GM19397 (cell line): ENCODE data around the gene ITIH4.

Experiments used
- ATAC-seq: cut with Tn5 transposase; IDR thresholded peaks from one replicate; pipeline ENCODE4 v1.9.1; 2021; ENCODE audit warnings: mild to moderate bottlenecking, moderate library complexity; ENCODE audit not compliant: unreplicated experiment

Gene ITIH4

GRCh38 chr3:52830535-52831258, at the start of gene ITIH4:
Gene ITIH4 (minus strand): TSS chr3:52830672. CDS start chr3:52830642, 30 bp downstream.
- no peak for ATAC-seq

GRCh38 chr3:52880047-52880446, 49.6 kb upstream of the ITIH4 start:
- no peak for ATAC-seq

GRCh38 chr3:52879581-52879980, 49.1 kb upstream of the ITIH4 start:
- ATAC-seq: no peak

- ATAC-seq: no peak
Observed at GRCh38 chr3:52879090-52879489, 48.6 kb upstream of the ITIH4 start.

- no peak for ATAC-seq
Observed at GRCh38 chr3:52877085-52877484, 46.6 kb upstream of the ITIH4 start.

- no peak for ATAC-seq
Observed at GRCh38 chr3:52874864-52875587, 44.6 kb upstream of the ITIH4 start.

GRCh38 chr3:52874160-52874701, 43.8 kb upstream of the ITIH4 start:
- no peak for ATAC-seq

- no peak for ATAC-seq
Observed at GRCh38 chr3:52873433-52874159, 43.1 kb upstream of the ITIH4 start.

GRCh38 chr3:52872245-52872644, 41.8 kb upstream of the ITIH4 start:
- ATAC-seq: no peak

- no peak for ATAC-seq
Observed at GRCh38 chr3:52871761-52872160, 41.3 kb upstream of the ITIH4 start.

- no peak for ATAC-seq
Observed at GRCh38 chr3:52870471-52870870, 40.0 kb upstream of the ITIH4 start.

- no peak for ATAC-seq
Observed at GRCh38 chr3:52866427-52866826, 36.0 kb upstream of the ITIH4 start.

- no peak for ATAC-seq
Observed at GRCh38 chr3:52865994-52866393, 35.5 kb upstream of the ITIH4 start.

- ATAC-seq: no peak
Observed at GRCh38 chr3:52860424-52860768, 29.9 kb upstream of the ITIH4 start.

GRCh38 chr3:52859686-52860423, 29.4 kb upstream of the ITIH4 start:
- no peak for ATAC-seq

GRCh38 chr3:52857864-52858263, 27.4 kb upstream of the ITIH4 start:
- no peak for ATAC-seq

GRCh38 chr3:52857133-52857532, 26.7 kb upstream of the ITIH4 start:
- ATAC-seq: no peak

GRCh38 chr3:52856666-52857065, 26.2 kb upstream of the ITIH4 start:
- no peak for ATAC-seq

- ATAC-seq: no peak
Observed at GRCh38 chr3:52854013-52854412, 23.5 kb upstream of the ITIH4 start.

GRCh38 chr3:52852419-52852818, 21.9 kb upstream of the ITIH4 start:
- no peak for ATAC-seq

GRCh38 chr3:52851348-52851747, 20.9 kb upstream of the ITIH4 start:
- no peak for ATAC-seq
